Upper lobe of left lung (tissue), 4 donors: ENCODE measurements around the gene RAC3.

Experiments
- CTCF ChIP-seq, 6 experiments: fragments of 450-650 bp in 4 of 6; fragments of 200-600 bp in 2 of 6; sonication (generic) in 2 of 6; IDR thresholded peaks; one replicate each; pipeline ENCODE4 v1.5.1; 2016 to 2019; ENCODE audit warnings: antibody characterized with exemption in 6 of 6
- POLR2A ChIP-seq, 4 donors: fragments of 450-650 bp; IDR thresholded peaks; one replicate each; pipeline ENCODE4 v1.5.1; 2016 to 2017; ENCODE audit warnings: antibody characterized with exemption in 4 of 4, mild to moderate bottlenecking in 2 of 4

DNA sequence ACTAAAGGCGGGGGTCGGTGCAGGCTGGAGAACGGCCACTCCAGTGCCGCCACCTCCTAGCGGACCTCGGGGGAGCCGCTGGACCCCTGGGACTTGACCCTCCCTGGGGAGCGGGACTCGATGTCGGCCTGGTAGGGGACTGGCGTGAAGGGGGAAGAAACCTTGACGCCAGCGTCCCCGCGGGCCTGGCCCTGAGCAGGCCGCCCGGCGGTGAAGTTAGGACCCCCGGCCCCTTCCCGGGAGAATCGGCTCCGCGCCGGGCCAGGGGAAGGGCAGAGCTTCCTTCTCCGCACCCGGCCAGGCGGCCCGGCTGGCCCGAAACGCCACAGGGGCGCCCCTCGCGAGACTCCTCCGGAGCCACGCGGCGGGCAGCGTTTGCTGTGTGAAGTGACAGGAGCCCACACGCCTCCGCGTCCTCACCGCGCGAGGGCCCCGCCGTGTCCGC, 33.7 kb downstream of the RAC3 start:
- no peak for TF ChIP-seq CTCF (IDR thresholded peaks at IDR 0.05)
- TF ChIP-seq POLR2A (IDR thresholded peaks at IDR 0.05) = no peak
